Left lobe of liver (tissue), 2 donors: ENCODE measurements around the gene POU6F1. TPM values are rescaled to one million over a fixed set of nuclear protein-coding genes. Genes with fewer than 3 reads are reported as not detected.
A peak's percentile ranks its signal among the peaks of the same experiment; 100 is the strongest.
"Not testable (repeated sequence)": the region's sequence is repeated elsewhere in the genome, so short reads cannot be mapped to it uniquely, and the experiment has no call there.

Experiments
- ATAC-seq: fragments of 200-7000 bp; cut with Tn5 transposase; one replicate; pipeline ENCODE4 v1.9.1; 2020; ENCODE audit warnings: mild to moderate bottlenecking, moderate library complexity
- DNase-seq: peaks from one replicate; pipeline ENCODE4 v3.0.0-alpha.2; 2020; ENCODE audit warnings: low spot score
- total RNA-seq: library from RNA; stranded (reverse); gene quantifications from one replicate; pipeline ENCODE4 v1.2.1, GENCODE V29; 2021
- donor health status: DM: no; HTN: no; CAD: no; lungs with moderate emphysema.
- donor health status: DM: no; HTN: yes; CAD: no.

Gene POU6F1
- total RNA-seq, 1 donor from 2014 or later = 7.3 TPM

DNA sequence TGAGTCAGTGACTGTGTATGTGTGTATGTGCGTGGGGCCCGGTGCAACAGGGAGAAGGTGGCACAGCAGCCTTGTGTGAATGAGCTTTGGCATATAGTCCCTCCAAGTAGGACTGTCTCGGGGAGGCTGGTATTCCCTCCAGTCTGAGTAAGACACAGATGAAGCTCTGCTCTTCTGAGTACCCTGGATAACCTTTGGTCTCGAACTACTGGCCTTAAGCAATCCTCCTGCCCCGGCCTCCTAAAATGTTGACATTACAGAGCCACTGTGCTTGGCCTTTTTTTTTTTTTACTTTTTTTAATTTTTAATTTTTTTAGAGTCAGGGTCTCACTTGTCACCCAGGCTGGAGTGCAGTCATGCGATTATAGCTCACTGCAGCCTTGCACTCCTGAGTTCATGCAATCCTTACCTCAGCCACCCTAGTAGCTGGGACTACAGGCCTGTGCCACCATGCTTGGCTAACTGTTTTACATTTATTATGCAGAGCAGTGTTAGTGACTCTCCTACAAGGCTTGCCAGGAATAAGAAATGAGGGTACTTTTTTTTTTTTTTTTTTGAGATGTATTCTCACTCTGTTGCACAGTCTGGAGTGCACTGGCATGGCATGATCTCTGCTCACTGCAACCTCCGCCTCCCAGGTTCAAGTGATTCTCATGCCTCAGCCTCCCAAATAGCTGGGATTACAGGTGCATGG, 11.4 kb upstream of the POU6F1 start:
- ATAC-seq (no peak), DNase-seq (no peak)

DNA sequence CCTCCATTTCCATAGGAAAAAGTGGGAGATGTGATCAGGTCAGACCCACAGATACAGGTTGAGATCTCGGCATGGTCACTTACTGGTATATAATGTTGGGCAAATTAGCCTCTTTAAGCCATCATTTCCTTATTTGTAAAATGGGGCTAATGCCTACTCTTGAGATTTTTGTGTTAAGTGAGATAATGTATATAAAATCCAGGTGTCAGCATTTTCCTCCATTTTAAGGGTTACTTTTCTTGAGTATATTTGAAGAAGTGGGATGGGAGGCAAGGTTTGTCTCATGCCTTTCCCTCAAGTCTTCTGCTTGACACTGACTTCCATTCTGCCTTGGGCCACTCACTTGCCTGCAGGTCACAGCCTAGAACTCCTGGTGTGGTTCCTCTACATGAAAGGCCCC, 10.1 kb upstream of the POU6F1 start:
- ATAC-seq (no peak), DNase-seq (no peak)

DNA sequence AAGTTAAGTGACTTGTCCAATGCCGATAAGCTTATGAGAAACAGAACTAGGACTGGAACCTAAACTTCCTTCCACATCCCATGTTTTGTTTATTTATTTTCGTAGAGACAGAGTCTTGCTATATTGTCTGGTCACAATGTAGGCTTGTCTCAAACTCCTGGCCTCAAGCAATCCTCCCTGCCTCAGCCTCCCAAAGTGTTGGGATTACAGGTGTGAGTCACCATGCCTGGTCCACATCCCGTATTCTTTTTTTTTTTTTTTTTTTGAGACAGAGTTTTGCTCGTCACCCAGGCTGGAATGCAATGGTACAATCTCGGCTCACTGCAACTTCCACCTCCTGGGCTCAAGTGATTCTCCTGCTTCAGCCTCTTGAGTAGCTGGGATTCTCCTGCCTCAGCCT, 9.2 kb upstream of the POU6F1 start:
- not testable (repeated sequence) for DNase-seq, ATAC-seq

DNA sequence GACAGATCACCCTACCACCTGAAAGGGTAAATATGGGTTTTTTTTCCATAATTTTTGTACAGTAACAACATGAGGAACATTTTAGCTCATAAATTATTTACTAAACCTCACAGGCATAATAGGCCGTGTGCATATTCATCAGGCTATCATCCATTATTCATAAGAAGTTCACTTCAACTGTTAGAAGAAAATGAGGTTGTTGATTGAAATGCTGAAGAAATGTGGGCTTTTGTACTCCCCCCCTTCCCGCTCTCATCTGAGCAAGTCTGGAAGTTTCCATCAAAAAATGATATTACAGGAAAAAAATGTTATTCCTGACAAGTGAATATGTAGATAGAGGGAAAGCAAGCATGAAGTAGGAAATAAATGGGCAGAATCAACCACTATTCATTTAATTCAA, 7.9 kb upstream of the POU6F1 start:
- no peak for DNase-seq
- no peak for ATAC-seq

- DNase-seq (no peak), ATAC-seq (no peak)
Observed at GRCh38 chr12:51225234-51225633, 7.4 kb upstream of the POU6F1 start.

DNA sequence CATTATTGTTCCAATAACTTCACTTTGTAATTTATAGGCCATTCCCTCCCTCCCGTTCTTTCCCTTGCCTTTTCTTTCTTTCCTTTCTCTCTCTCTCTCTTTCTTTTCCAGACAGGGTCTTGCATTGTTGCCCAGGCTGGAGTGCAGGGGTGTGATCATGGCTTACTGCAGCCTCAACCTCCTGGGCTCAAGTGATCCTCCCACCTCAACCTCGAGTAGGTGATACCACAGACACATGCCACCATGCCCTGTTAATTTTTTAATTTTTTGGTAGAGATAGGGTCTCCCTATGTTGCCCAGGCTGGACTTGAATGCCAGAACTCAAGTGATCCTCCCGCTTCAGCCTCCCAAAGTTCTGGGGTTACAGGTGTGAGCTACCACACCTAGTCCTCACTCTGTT, 6.8 kb upstream of the POU6F1 start:
- no peak for ATAC-seq
- no peak for DNase-seq

- ATAC-seq = no peak
- no peak for DNase-seq
Observed at GRCh38 chr12:51222461-51222860, 4.6 kb upstream of the POU6F1 start.

DNA sequence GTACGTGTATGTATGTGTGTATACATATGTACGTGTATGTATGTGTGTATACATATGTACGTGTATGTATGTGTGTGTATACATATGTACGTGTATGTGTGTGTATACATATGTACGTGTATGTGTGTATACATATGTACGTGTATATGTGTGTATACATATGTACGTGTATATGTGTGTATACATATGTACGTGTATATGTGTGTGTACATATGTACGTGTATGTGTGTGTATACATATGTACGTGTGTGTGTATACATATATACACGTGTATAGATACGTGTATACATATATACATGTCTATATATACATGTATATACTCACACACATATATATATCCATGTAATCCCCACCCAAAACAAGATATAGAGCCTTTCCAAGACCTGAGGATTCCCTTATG, 2.0 kb upstream of the POU6F1 start:
- not testable (repeated sequence) for ATAC-seq, DNase-seq

DNA sequence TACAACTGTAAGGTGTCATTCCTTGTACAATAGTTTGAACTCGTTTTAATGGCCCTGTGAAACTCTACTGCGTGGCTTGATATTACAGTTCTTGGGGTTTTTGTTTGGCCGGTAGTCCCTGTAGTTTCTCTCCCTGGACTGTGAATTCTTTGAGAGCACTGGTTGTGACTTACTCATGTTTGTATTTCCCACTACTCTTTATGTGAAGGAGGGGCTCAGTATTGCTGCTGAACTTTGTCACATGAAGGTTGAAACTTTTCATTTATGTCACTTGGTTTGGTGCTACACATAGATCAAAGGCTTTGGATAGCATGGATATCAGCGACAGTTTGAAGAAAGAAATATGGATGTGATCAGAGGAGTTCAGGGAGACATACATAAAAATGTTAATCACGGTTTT, 1.5 kb upstream of the POU6F1 start:
- no peak for DNase-seq
- no peak for ATAC-seq

DNA sequence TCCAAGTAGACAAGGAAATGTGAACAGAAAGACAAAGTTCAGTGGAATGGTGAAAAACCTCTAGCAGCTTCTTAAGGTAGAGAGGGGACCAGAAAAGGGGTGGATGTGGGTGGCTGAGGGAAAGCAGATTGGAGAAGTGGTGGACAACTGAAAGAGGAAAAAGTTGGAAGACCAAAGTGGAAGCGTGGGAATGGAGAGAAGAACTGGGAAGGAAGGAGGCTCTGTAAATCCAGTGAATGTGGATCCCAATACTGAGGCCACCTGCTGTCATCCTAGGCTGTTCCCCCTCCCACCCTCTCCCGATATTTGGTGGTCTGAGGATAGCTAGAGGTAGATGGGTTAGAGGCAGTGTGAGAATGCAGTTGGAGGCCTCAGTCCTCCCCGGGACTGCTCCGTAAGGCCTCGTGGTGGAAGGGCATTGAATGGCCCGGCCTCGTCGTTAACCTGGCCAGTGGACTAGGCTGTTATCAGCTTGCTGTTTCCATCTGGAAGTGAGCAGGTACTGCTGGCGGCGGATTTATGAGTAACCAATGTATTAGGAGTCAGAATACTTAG, 822 bp upstream of the POU6F1 start:
- ATAC-seq (peak; percentile 72), DNase-seq (peak; percentile 63)

DNA sequence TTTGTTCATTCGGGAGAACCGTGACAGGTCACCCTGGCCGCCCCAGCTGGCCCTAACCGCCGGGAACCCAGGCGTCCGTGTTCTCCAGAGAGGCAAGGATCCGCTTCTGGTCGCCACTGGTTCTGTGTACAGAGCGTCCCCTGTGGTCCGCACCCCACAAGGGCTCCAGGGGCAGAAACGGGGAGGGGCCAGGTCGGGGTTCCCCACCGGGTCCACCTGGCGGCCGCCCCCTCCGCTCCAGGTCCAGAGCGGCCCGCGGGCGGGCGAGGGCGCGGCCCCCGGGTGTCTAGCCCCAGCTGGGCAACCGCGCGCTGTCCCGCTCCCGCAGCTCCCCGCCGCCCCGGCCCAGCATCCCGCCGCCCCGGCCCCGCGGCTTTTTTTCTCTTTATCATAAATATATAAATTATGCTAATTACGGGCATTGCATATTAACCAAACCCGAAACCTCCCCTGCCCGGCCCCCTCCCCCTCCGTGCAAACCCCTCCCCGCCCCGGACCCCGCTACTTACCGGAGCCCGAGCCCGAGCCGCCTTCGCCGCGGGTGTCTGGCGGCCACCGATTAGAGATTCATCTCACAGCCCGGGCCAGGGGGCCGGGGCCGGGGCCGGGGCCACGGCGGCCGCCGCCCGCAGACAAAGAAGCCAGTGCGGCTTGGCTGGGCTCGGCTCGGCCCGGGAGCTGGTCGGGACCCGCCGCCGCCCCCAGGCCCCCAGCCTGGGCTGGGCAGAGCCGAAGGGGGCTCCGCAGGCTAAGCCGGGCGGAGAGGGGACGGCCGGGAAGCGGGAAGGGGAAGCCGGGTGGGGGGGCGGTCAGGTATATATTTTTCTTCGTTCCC, 512 bp downstream of the POU6F1 start:
- ATAC-seq = peak; percentile 61
- peak; percentile 63 for DNase-seq

- no peak for ATAC-seq
- no peak for DNase-seq
Observed at GRCh38 chr12:51216642-51217041, 1.2 kb downstream of the POU6F1 start.

GRCh38 chr12:51214895-51215294, 3.0 kb downstream of the POU6F1 start:
- DNase-seq (no peak), ATAC-seq (no peak)

DNA sequence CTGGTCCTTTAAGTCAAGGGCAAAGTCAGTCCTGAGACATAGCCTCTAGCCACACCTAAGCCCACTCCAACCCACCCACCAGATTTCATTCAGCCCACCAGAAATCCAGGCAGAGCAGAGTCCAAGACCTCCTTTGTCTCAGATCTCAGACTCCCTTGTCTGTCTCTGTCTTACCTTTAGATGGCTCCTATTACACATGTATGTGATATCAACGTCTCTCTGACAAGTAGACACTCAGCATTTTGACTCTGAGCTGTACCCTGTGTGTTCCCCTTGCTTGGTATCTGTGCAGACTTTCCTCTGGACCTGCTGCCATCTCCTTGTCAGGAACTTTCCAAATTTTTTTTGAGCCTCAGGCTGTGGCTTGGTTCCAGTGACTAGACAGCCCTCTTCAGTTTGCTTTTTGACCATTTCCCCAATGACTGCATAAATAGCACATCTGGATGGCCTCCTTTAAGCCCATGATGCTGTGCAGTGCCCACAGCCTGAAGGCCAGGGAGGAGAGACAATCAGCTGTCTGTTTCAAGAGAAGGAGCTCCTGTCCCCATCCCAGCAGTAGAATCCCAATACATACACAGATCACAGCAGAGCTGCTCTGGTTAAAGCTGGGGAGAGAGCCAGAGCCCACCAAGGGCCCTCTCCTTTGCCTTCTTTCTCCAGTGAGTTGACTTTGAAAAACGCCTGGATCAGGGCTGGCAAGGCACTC, 7.0 kb downstream of the POU6F1 start:
- no peak for DNase-seq
- no peak for ATAC-seq

DNA sequence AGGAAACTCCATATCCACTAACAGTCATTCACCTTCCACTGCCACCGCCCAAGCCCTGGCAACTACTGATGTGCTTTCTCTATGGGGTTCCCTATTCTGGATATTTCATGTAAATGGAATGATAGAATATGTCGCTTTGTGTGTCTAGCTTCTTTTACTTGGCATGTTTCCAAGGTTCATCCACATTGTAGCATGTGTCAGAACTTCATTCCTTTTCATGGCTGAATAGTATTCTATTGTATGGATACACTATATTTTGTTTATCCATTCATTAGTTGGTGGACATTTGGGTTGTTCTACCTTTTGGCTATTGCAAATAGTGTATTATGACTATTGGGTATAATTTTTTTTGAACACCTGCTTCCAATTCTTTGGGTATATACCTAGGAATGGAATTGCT, 8.6 kb downstream of the POU6F1 start:
- no peak for DNase-seq
- no peak for ATAC-seq

- ATAC-seq = no peak
- no peak for DNase-seq
Observed at GRCh38 chr12:51208016-51208660, 9.7 kb downstream of the POU6F1 start.

DNA sequence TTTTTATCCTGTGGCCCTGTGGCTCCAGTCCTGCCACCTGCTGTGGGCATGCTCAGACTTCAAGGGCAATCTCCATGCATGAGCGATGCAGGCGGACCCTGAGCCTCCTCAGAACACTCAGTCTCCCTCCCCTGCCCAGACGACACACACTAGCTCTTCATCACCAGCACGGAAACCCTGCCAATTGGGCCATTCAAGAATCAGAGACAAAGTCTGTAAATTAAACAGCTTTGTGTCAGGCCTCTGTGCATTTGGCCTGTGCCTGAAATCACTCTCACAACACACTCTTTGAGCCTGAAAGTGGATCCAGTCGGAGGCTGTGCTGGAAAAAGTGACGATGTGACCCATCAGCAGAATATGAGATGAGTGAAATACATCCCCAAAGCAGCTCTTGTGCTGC, 12.5 kb downstream of the POU6F1 start:
- ATAC-seq = no peak
- no peak for DNase-seq

DNA sequence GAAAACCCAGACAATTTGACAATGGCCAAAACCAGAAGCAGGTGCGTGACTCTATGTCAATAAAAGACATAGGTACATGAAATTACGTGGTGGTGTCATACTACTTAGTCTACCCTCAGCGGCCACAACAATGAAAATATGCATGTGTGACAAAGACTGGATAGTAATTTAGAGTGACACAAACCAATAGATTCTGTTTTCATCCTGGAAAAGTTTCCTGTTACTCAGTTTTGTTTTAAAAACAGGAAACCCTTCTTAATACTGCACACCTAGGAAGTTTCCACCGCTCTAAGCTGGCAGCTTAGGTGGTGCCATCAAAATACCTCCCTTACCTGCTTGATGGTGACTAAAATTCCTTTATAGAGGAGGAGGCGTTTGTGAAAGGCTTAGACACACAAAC, 15.1 kb downstream of the POU6F1 start:
- DNase-seq (no peak), ATAC-seq (no peak)

DNA sequence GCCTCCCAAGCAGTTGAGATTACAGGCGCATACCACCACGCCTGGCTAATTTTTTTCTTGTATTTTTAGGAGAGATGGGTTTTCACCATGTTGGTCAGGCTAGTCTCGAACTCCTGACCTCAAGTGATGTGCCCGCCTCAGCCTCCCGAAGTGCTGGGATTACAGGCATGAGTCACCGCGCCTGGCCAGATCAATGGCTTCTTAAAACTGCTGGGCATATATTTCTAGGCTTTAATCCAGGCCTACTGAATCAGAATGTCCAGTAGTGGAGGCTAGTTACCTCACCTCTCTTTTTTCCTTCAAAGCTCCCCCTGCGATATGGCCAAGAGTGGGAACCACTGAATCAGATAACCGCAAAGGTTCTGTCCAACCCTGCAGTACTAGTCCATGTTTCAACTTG, 17.1 kb downstream of the POU6F1 start:
- no peak for DNase-seq

GRCh38 chr12:51200156-51200555, 17.7 kb downstream of the POU6F1 start:
- no peak for DNase-seq
- ATAC-seq = peak; percentile 82

More for the DNA sequence above, 17.1 kb downstream of the POU6F1 start:
- ATAC-seq = no peak

GRCh38 chr12:51199366-51199945, 18.4 kb downstream of the POU6F1 start:
- no peak for DNase-seq
- ATAC-seq = no peak
